HG03442 (cell line): Measurements from ENCODE around the gene SH2D1B.
"Not testable (repeated sequence)": the region's sequence is repeated elsewhere in the genome, so short reads cannot be mapped to it uniquely, and the experiment has no call there.

Experiments
- ATAC-seq: cut with Tn5 transposase; IDR thresholded peaks from one replicate; pipeline ENCODE4 v1.9.1; 2021; ENCODE audit warnings: mild to moderate bottlenecking, moderate library complexity; ENCODE audit not compliant: unreplicated experiment

The SH2D1B gene, protein sequence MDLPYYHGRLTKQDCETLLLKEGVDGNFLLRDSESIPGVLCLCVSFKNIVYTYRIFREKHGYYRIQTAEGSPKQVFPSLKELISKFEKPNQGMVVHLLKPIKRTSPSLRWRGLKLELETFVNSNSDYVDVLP

GRCh38 chr1:162412002-162412401, at the start of gene SH2D1B:
Gene SH2D1B (minus strand): TSS chr1:162412136. CDS start chr1:162412016, 120 bp downstream.
- no peak for ATAC-seq

DNA sequence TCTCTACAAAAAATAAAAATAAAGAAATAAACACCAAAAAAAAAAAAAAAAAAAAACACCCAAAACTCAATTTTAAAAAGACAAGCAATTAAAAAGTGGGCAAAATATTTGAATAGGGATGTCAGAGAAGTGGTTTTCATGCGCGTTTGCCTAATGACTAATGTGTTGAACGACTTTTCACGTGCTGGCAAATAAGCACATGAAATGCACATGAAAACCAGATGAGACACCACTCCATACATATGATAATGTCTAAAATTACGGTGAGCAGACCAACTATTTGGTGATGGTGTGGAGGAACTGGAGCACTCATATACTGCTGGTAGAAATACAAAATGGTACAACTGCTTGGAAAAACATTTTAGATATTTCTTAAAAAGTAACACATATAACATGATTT, 46.3 kb upstream of the SH2D1B start:
- no peak for ATAC-seq

- ATAC-seq, result no peak
Measured at GRCh38 chr1:162456323-162456722, 44.4 kb upstream of the SH2D1B start.

- not testable (repeated sequence) for ATAC-seq
Measured at GRCh38 chr1:162454361-162454760, 42.4 kb upstream of the SH2D1B start.

DNA sequence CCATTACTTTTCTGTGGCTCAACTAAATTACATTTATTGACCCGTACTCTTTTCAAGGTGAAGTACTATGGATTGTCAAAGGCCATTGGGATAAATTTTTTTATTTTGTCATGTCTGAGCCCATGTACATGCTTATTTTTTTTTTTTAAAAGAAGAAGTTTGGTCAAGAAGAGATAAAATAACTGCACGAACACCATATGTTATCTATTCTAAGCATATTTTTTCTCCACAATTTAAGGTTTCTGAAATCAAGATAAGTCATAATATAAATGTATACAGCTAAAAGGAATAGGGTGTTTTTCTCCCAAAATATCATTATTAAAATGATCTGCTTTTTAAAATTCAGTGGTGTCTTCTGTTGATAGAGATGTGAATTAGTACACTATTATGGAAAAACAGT, 35.0 kb upstream of the SH2D1B start:
- no peak for ATAC-seq

DNA sequence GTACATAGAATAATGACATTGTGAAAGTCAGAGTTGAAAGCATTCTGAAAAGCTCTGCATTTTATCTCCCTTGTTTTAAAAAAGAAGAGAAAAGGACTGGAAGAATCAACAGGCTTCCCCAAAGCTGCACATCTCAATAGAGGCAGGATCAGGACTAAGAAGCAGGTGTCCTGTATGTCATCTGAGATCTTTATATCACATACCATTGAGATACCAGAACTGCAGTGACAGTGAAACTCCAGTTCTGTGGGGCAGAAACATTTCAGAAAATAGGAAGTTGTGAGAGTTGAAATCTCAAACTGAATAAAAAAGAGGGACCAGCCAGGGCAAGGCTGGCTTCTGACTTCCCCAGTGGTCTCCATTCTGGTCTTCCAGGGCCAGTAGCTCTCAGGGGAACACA, 33.0 kb upstream of the SH2D1B start:
- no peak for ATAC-seq

GRCh38 chr1:162432977-162433713, 21.2 kb upstream of the SH2D1B start:
- not testable (repeated sequence) for ATAC-seq

DNA sequence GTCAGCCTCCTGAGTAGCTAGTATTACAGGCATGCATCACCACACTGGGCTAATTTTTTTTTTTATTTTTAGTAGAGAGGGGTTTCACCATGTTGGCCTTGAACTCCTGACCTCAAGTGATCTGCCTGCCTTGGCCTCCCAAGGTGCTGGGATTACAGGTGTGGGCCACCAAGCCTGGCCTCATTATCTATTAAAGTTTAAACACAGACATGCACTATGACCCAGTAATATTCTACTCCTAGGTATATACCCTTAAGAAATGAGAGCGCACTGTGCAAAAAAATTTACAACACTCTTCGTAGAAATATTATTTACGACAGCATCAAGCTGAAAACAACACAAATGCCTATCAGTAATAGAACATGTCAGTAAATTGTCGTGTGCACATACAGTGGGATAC, 18.6 kb upstream of the SH2D1B start:
- no peak for ATAC-seq

- ATAC-seq, result no peak
Measured at GRCh38 chr1:162422662-162423375, 10.9 kb upstream of the SH2D1B start.

DNA sequence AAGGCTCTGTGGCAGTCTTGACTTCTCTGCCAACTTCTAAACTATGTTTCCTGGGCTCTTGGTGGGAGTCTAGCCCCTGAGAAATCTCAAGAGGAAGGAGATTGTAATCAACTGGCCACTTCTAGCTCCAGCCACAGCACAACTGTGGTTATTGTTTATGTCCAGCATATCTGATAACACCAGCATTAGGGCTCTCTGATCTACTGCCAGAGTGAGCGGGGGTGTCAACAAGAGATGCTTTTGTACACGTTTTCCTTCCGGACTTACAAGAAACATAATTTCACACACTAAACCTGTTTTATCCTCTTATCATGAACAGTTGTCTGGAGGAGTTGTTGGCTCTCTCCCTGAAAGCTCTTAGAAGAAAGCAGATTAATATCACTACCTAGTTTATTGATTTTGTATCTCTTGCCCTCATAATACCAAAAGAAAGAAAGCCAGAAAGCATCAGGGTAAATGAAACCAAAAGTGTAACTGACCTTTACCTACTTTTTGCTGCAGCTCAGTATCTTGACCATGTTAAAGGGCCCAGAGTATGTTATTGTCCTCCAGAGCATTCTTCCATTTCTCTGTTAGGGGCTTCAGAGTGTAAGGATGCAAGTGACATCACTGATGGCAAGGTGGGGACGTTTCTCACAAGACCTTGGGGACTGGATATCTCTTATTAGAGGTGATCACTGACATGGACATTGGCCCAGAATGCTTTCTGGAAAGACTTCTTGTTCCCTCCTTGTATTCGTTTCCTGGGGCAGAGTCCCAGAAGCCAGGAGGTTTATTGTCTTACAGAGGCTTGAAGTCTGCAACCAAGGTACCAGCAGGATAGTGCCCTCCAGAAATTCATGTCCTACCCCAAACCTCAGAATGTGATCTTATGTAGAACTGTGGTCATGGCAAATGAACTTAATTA, 9.6 kb upstream of the SH2D1B start:
- no peak for ATAC-seq

DNA sequence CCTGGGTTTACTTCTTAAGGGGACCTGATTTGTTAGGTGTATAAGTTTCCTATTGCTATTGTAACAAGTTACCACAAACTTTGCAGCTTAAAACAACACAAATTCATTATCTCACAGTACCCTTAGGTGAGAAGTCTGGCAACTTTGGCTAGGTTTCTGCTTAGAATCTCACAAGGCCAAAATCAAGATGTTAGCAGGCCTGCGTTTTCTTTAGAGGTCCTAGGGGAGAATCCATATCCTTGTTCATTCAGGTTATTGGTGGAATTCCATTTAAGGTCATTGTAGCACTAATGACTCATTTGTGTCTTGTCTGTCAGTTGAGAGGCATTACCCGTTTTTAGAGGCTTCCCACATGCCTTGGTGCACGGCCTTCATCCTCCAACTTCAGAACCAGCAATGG, 8.2 kb upstream of the SH2D1B start:
- ATAC-seq, result no peak

GRCh38 chr1:162419450-162419931, 7.6 kb upstream of the SH2D1B start:
- not testable (repeated sequence) for ATAC-seq

GRCh38 chr1:162418584-162418983, 6.6 kb upstream of the SH2D1B start:
- ATAC-seq, result not testable (repeated sequence)

DNA sequence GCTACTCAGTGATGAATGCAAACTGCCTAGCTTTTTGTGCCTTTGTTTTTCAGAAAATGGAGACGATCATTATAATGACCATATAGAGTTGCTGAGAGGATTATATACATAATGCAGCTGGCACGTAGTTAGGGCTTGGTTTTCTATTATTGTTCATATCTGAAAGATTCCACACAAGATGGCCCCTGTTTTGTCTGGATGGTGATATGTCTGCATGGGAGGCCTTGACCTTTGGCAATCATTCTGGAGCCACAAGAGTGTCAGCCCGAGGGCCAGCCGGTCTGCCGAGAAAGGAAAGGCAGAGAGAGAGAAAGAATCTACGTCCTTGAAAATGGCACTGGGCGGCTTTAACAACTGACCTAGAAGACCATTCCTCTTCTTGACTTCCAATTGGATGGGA, 5.7 kb upstream of the SH2D1B start:
- no peak for ATAC-seq

GRCh38 chr1:162416909-162417308, 5.0 kb upstream of the SH2D1B start:
- no peak for ATAC-seq

- ATAC-seq, result no peak
Measured at GRCh38 chr1:162416215-162416614, 4.3 kb upstream of the SH2D1B start.

DNA sequence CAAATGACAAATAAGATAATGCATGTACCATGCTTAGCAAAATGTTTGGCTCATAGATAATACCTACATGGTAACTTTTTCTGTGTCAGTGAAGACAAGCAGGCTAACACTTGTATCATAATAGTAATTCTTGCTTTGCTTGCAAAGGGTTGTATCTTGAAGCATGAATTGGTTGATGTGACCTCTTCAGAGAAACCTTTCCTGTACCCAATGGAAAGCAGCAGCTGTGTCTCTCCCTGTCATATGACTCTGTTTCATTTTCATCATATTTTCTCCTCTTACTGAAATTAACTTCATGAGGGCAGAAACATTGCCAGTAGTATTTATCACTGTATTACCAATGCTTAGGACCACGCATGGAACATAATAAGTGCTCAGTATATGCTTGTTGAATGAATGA, 4.4 kb downstream of the SH2D1B start:
- ATAC-seq, result no peak

GRCh38 chr1:162406811-162407210, 5.1 kb downstream of the SH2D1B start:
- ATAC-seq, result no peak

- ATAC-seq, result no peak
Measured at GRCh38 chr1:162405800-162406199, 6.1 kb downstream of the SH2D1B start.

GRCh38 chr1:162404550-162405160, 7.3 kb downstream of the SH2D1B start:
- ATAC-seq, result no peak
